Activated gamma-delta T cell treated with Interleukin-2 at 50 U/mL for 16 hours (primary cell): ENCODE measurements around the gene SLF2.
"Not testable (repeated sequence)": the region's sequence is repeated elsewhere in the genome, so short reads cannot be mapped to it uniquely, and the experiment has no call there.

ENCODE experiments used
- DNase-seq: peaks from one replicate; pipeline ENCODE4 v3.0.0-alpha.2; 2020

Gene SLF2

GRCh38 chr10:100967332-100967731 lies 54.6 kb downstream of the SLF2 start:
- no peak for DNase-seq

GRCh38 chr10:100968062-100968736 lies 55.4 kb downstream of the SLF2 start:
- no peak for DNase-seq

- DNase-seq, result no peak
Observed at GRCh38 chr10:100968863-100969186, 56.1 kb downstream of the SLF2 start.

GRCh38 chr10:100969187-100970075 lies 56.7 kb downstream of the SLF2 start, which contains the start of gene SEMA4G:
Gene SEMA4G (plus strand): TSS chr10:100969504. CDS start chr10:100972913, 3,409 bp downstream.
- DNase-seq, result peak; percentile 54

DNA sequence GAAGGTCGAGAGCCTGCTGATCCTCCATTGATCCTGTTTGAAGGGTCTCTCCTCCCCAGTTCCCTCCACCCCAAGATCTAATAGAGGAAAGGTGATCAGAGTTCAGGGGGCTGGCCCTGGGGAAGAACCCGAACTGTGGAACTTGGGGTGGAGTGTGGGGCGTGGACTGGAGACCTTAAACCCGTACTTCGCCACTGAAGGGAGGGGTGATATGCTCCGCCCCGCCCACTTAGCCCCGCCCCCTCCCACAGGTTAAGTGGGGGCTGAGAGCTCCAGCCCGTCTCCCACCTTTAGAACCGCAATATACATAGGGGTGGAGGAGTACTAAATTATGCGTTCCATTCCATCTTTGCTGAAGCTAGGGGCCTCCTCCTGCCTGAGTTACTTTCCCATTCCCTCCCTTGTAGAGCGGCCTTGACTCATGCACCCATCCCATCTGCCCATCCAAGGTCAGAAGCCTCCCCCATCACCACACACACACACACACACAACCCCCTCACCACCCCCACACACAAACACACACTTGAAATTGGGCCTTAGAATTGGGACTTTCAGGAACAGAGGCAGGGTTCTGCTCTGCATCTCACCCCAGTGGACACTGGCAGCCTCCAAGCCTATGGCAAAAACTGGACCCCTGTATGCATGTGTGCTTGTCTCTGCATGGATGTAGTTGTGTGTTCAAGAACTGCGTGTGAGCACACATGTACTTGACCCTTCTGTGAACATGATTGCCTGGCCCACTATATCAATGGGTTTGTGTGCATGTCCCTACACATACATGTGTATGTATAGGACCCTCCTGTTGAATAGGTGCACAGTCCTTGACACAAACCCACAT lies 57.5 kb downstream of the SLF2 start:
- DNase-seq, result peak; percentile 27

DNA sequence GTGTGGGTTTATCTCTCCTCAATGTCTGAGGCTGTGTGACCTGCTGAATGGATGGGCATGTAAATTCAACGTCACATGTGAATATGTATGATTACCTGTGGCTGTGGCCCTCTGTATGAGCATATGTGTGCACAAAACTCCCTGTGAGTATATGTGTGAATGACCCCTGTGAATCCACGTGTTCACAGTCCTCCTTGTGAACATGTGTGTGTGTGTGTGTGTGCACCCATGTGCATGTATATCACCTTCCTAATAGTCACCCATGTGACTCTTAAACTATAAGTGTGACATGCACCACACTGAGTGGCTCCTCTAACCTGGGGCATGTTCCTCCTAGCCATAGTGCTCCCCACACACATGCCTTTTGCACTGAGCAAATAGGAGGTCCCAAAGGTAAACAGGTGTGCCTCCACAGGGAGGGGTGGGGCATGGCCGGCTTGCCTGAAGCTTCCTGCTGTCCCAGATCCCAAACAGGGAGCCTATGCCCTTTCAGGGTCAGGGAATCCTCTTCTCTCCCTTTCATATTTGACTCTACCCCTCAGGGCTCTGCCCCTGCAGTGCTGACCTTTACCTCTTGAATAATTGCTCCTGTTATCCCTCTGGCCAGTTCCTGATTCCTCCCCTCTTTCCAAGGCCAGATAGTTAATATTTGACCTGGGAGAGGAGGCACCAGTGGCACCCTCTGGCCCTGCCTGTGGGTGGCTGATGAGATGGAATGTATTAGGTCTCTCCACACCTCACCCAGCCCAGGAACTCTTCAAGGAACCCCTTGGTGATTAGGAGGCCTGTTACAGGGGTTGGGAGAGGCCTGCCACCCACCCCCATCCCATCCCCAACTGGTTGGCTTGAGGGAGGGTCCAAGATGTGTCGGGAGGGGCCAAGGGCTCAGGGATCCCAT lies 58.4 kb downstream of the SLF2 start:
- no peak for DNase-seq

DNA sequence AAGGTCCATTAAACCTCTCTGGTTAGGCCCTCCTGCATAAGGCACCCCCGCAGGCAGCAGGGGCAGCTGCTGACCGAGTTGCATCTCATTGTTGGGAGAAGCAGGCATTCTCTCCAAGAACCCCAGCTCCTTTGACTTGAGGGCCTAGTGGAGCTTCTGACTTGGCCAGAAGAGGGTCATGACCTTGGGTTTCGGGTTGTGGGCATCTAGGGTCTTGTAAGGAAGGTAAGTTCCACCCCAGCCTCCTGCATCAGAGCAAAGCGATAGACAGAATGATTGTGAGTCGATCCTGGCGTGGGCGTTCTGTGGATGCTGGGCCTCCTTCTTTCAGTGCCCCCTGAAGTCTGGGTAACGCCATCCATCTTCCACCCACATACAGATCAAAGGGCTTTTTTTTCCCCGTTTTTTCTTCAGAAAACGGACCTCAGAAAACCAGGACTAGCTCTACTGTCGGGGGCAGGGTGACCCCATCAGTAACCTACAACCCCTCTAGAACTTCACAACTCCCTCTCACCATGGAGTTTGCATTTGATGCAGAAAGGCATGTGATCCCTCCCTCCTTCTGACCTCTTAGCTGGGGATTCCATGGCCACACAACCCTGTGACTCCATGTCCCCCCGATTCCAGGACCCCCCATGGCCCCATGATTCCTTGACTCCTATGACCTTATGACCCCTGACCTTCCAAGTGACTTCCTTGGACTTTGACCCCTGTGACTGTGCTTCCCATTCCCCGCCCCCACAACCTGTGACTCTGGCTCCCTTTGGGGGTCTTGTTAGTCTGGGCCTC lies 59.5 kb downstream of the SLF2 start:
- no peak for DNase-seq

- DNase-seq, result no peak
Observed at GRCh38 chr10:100972904-100973535, 60.3 kb downstream of the SLF2 start.

DNA sequence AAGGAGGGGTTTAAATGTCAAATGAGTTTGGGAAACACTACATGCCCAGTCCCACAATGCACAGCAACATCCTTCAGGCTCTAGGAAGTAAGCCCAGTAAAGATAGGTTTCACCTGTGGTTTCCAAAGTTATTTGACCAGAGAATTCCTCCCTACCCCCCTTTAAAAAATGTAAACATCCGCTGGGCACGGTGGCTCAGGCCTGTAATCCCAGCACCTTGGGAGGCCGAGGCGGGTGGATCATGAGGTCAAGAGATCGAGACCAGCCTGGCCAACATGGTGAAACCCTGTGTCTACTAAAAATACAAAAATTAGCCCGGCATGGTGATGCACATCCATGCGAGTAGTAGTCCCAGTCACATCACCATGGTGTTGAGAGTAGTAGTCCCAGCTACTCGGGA lies 62.6 kb downstream of the SLF2 start:
- DNase-seq, result not testable (repeated sequence)

DNA sequence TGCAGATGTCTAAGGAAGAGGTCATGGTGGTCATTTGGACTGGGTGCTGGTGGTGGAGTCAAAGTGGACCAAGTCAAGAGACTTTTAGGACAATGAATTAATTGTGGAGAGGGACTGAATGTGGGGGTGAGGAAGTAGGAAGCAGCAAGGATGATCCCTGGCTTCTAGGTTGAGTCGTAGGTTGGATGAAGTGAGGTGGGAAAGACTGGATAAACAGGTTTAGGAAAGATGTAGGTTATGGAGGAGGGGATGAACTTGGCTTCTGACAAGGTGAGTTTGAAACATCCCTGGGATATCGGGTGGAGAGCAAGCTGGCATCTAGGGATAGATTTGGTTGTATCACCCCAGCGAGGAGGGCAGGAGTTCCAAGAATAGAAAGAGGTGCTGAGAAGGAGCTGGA lies 64.1 kb downstream of the SLF2 start:
- DNase-seq, result no peak

DNA sequence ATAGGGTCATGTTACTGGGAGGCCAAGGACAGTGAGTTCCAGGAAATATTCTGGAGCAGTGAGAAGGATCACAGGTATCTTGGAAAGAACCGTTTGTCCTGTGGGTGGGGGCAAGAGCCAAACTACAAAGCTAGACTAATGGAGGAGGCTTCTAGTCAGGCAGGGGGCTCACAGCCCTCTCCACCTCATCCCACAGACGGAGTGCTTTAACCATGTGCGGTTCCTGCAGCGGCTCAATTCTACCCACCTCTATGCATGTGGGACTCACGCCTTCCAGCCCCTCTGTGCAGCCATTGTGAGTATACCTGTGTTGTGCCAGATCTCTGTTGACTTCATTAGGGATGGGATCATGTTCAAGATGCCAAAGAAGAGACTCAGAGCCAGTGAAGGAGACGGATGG lies 64.7 kb downstream of the SLF2 start:
- no peak for DNase-seq

DNA sequence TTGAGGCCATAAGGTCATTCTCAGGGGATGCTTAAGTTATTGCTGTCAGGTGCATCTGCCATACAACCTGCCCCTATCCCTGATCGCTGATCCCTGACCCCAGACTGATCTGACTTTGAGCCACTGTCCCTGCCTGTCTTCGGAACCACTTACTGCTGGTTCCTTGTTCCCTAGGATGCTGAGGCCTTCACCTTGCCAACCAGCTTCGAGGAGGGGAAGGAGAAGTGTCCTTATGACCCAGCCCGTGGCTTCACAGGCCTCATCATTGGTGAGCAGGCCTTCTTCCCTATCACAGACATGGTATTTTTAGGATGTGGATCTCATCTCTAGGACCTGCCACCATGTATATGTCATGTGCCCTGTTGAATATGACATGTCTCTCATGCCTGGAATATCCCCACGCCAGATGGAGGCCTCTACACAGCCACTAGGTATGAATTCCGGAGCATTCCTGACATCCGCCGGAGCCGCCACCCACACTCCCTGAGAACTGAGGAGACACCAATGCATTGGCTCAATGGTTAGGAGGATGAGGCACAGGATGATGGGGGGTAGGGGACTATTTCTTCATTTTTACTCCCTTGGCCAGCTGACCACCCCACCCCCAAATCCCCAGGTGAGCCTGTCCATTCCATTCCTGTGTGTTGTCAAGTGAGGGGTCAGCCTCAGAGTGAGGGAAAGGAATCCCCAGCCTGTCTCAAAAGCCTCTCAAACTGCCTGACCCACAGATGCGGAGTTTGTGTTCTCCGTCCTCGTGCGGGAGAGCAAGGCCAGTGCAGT lies 65.5 kb downstream of the SLF2 start:
- no peak for DNase-seq

DNA sequence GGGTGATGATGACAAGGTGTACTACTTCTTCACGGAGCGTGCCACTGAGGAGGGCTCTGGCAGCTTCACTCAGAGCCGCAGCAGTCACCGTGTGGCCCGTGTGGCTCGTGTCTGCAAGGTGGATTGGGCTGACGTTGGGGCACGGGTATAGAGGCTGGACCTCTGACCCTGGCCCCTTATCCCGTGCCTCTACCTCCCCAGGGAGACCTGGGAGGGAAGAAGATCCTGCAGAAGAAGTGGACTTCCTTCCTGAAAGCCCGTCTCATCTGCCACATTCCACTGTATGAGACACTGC lies 66.1 kb downstream of the SLF2 start:
- DNase-seq, result no peak

DNA sequence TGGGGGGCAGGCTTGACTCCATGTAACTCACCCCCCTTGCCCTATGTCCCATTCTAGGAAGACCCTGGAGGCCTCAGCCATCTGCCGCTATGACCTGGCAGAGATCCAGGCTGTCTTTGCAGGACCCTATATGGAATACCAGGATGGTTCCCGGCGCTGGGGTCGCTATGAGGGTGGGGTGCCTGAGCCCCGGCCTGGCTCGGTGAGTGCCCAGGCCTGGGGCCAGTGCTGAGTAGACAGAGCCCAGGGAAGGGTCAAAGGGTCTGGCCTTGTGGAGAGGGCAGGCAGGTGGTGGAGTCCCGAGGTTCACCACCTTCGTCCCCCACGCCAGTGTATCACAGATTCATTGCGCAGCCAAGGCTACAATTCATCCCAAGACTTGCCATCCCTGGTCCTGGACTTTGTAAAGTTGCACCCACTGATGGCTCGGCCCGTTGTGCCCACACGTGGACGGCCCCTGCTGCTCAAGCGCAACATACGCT lies 67.1 kb downstream of the SLF2 start:
- DNase-seq, result no peak

- DNase-seq, result no peak
Observed at GRCh38 chr10:100980311-100980710, 67.5 kb downstream of the SLF2 start.

DNA sequence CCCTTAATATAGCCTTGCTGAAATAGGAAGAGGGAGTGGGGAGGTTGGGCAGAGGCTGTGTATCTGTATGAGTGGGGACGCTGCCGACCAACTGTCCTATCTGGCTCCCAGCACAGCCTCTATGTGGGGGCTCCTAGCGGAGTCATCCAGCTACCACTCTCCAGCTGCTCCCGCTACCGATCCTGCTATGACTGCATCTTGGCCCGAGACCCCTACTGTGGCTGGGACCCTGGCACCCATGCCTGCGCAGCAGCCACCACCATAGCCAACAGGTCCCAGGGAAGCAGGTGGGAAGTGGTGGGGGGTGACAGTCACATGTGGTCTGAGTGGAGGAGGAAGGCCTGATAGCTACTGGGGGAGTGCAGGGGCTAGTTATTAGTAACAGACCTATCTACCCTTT lies 67.9 kb downstream of the SLF2 start:
- no peak for DNase-seq

GRCh38 chr10:100981178-100981772 lies 68.5 kb downstream of the SLF2 start:
- DNase-seq, result no peak

GRCh38 chr10:100982916-100983830 lies 70.4 kb downstream of the SLF2 start:
- DNase-seq, result no peak
